Activated naive CD4-positive, alpha-beta T cell treated with anti-CD3 and anti-CD28 coated beads for 36 hours (primary cell): Measurements from ENCODE around the gene TMTC1. TPM values are rescaled to one million over a fixed set of nuclear protein-coding genes. Genes with fewer than 3 reads are reported as not detected.

Experiments
- CTCF ChIA-PET: fragments of 350-600 bp; sonication (Branson Sonifier 250); formaldehyde crosslinking; loops from one replicate; lab custom pipeline; 2021; ENCODE audit warnings: antibody characterized with exemption; lab: Charles Lee
- DNase-seq: peaks from one replicate; pipeline ENCODE4 v3.0.0-alpha.2; 2020
- H3K27ac Mint-ChIP-seq: one replicate; pipeline ENCODE4 v1.8.0; 2021; ENCODE audit warnings: mild to moderate bottlenecking, mixed read lengths
- H3K27me3 Mint-ChIP-seq: one replicate; pipeline ENCODE4 v1.8.0; 2021; ENCODE audit warnings: low read depth, mixed read lengths
- H3K36me3 Mint-ChIP-seq: one replicate; pipeline ENCODE4 v1.8.0; 2021; ENCODE audit warnings: low read depth, mixed read lengths
- H3K4me1 Mint-ChIP-seq: one replicate; pipeline ENCODE4 v1.8.0; 2021; ENCODE audit warnings: low read depth, mixed read lengths
- H3K4me3 Mint-ChIP-seq: one replicate; pipeline ENCODE4 v1.8.0; 2021; ENCODE audit warnings: mild to moderate bottlenecking, moderate library complexity, mixed read lengths
- H3K9me3 Mint-ChIP-seq: one replicate; pipeline ENCODE4 v1.8.0; 2021; ENCODE audit warnings: mixed read lengths
- intact Hi-C: fragments of 100-400 bp; cut with micrococcal nuclease; formaldehyde crosslinking; loops from one replicate; pipeline ENCODE4 v1.15.1; 2023
- total RNA-seq, 2 experiments: library from RNA; stranded (reverse); gene quantifications; one replicate each; pipeline ENCODE4 v1.2.3, GENCODE V29; 2021

TMTC1 gene
- total RNA-seq, 2 experiments from 2014 or later = not detected

DNA sequence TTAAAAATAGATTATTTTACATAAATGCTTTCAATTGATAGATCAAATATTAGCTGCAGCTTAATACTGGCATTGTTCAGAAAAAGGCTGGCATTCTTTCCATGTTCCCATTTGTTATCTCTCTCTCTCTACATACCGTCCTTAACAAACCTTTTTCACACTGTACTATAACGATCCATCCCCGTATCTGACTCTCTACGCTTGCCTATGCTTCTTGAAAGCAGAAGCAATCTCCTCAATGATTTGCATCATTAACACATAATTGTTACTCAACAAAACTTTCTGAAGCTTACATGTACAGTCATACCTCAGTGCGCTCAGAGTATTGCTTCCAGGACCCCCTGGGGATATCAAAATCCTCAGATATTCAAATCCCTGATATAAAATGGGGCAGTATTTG, 89.7 kb downstream of the TMTC1 start:
- DNase-seq = no peak
- Mint-ChIP-seq H3K4me1 (no peaks in the 10 kb centered on the region), H3K9me3 (no peaks in the 10 kb centered on the region), H3K27ac (no peak overlapping the region), H3K4me3 (no peak overlapping the region), H3K27me3 (peaks cover 2% of the 10 kb centered on the region), H3K36me3 (no peaks in the 10 kb centered on the region)
- intact Hi-C loops = no loop called here
- CTCF ChIA-PET = no interaction called here

DNA sequence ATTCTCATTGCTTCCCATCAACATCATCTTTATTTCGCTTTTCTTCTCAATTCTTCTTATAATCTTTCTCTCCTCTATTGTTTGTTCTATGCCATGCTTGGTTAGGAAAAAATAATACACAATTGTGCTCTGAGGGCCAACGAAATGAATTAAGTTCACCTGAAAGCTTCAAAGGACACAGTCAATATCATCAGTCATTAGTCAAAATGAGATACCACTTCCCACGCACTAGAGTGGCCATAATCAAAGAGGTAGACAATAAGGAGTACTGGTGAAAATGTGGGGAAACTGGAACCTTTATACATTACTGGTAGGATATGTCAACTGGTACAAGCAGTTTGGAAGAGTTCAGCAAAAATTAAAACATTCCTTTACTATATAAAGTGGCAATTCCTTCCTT, 91.5 kb downstream of the TMTC1 start:
- no peaks in the 10 kb centered on the region for H3K9me3 Mint-ChIP-seq
- H3K4me3 Mint-ChIP-seq = no peak overlapping the region
- CTCF ChIA-PET = interaction anchor here (0.6 kb wide), 1 partner anchor 59 kb away, joined by 3 read pairs; no protein-coding TSS in a partner anchor
- H3K4me1 Mint-ChIP-seq = no peaks in the 10 kb centered on the region
- H3K27ac Mint-ChIP-seq = no peak overlapping the region
- H3K36me3 Mint-ChIP-seq = no peaks in the 10 kb centered on the region
- peaks cover 4% of the 10 kb centered on the region for H3K27me3 Mint-ChIP-seq
- intact Hi-C loops = no loop called here
- DNase-seq = no peak

- intact Hi-C loops = no loop called here
- Mint-ChIP-seq H3K4me3 (no peak overlapping the region), H3K9me3 (no peaks in the 10 kb centered on the region), H3K36me3 (no peaks in the 10 kb centered on the region), H3K4me1 (no peaks in the 10 kb centered on the region), H3K27ac (no peak overlapping the region), H3K27me3 (peaks cover 6% of the 10 kb centered on the region)
- no peak for DNase-seq
- CTCF ChIA-PET = interaction anchor here (0.6 kb wide), 1 partner anchor 59 kb away, joined by 3 read pairs; no protein-coding TSS in a partner anchor
Observed at GRCh38 chr12:29691161-29691854, 92.4 kb downstream of the TMTC1 start.

DNA sequence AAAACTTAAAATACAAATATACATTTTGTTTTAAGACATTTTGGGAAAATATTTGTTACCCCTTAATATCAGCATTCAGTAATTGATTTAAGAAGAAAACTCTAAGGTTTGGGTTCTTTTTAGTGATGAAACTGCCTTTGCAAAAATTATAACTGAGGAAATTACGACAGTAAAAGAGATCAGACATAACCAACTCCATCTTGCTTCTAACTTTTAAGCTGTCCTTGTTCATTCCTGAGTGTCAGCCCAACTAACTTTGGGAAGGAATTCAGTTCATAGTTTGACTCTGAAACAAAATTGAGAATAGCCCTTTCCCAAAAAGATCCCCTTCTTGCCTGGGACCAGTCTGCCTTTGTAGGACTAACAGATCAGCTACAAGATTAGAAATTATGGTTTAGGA, 93.0 kb downstream of the TMTC1 start:
- no peak overlapping the region for H3K27ac Mint-ChIP-seq
- peaks cover 6% of the 10 kb centered on the region for H3K27me3 Mint-ChIP-seq
- H3K36me3 Mint-ChIP-seq = no peaks in the 10 kb centered on the region
- CTCF ChIA-PET = no interaction called here
- H3K4me1 Mint-ChIP-seq = no peaks in the 10 kb centered on the region
- intact Hi-C loops = no loop called here
- H3K4me3 Mint-ChIP-seq = no peak overlapping the region
- no peaks in the 10 kb centered on the region for H3K9me3 Mint-ChIP-seq
- DNase-seq = no peak

- H3K4me3 Mint-ChIP-seq = no peak overlapping the region
- H3K4me1 Mint-ChIP-seq = no peaks in the 10 kb centered on the region
- CTCF ChIA-PET = no interaction called here
- H3K27ac Mint-ChIP-seq = no peak overlapping the region
- H3K27me3 Mint-ChIP-seq = peaks cover 8% of the 10 kb centered on the region
- H3K9me3 Mint-ChIP-seq = no peaks in the 10 kb centered on the region
- no peak for DNase-seq
- no peaks in the 10 kb centered on the region for H3K36me3 Mint-ChIP-seq
- intact Hi-C loops = no loop called here
Observed at GRCh38 chr12:29688914-29689313, 94.8 kb downstream of the TMTC1 start.

- intact Hi-C loops = no loop called here
- Mint-ChIP-seq H3K4me1 (no peaks in the 10 kb centered on the region), H3K36me3 (no peaks in the 10 kb centered on the region), H3K4me3 (no peak overlapping the region), H3K27me3 (peaks cover 6% of the 10 kb centered on the region), H3K27ac (no peak overlapping the region), H3K9me3 (no peaks in the 10 kb centered on the region)
- no peak for DNase-seq
- CTCF ChIA-PET = no interaction called here
Observed at GRCh38 chr12:29682088-29682487, 101.7 kb downstream of the TMTC1 start.

DNA sequence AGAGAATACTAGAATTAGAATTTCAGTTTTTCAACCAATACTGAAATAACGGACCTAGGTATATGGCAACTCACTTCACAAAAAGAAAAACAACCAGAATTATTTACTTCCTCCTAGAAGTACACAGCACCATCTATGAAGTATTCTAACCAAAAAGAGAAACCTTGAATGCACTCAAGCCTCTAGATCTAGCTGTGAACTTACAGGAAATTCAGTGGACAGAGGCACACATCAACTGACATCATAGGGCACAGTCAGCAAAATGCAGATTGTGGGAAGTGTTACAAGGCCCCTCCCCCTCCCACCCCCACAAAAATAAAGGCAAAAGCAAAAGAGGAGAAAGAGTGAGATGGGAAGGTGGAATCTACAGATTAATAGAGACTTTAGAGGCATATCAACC, 102.4 kb downstream of the TMTC1 start:
- no peak overlapping the region for H3K27ac Mint-ChIP-seq
- no peaks in the 10 kb centered on the region for H3K36me3 Mint-ChIP-seq
- no peaks in the 10 kb centered on the region for H3K9me3 Mint-ChIP-seq
- H3K27me3 Mint-ChIP-seq = peaks cover 4% of the 10 kb centered on the region
- H3K4me1 Mint-ChIP-seq = no peaks in the 10 kb centered on the region
- intact Hi-C loops = no loop called here
- CTCF ChIA-PET = no interaction called here
- no peak overlapping the region for H3K4me3 Mint-ChIP-seq
- no peak for DNase-seq

- intact Hi-C loops = no loop called here
- H3K27ac Mint-ChIP-seq = no peak overlapping the region
- CTCF ChIA-PET = no interaction called here
- H3K4me1 Mint-ChIP-seq = no peaks in the 10 kb centered on the region
- no peaks in the 10 kb centered on the region for H3K9me3 Mint-ChIP-seq
- H3K36me3 Mint-ChIP-seq = no peaks in the 10 kb centered on the region
- peaks cover 4% of the 10 kb centered on the region for H3K27me3 Mint-ChIP-seq
- no peak overlapping the region for H3K4me3 Mint-ChIP-seq
- no peak for DNase-seq
Observed at GRCh38 chr12:29676676-29677075, 107.1 kb downstream of the TMTC1 start.

- H3K36me3 Mint-ChIP-seq = no peaks in the 10 kb centered on the region
- no peaks in the 10 kb centered on the region for H3K4me1 Mint-ChIP-seq
- H3K9me3 Mint-ChIP-seq = no peaks in the 10 kb centered on the region
- no peak overlapping the region for H3K27ac Mint-ChIP-seq
- no peak overlapping the region for H3K4me3 Mint-ChIP-seq
- intact Hi-C loops = no loop called here
- no peak for DNase-seq
- CTCF ChIA-PET = no interaction called here
- peaks cover 4% of the 10 kb centered on the region for H3K27me3 Mint-ChIP-seq
Observed at GRCh38 chr12:29674463-29674862, 109.3 kb downstream of the TMTC1 start.

DNA sequence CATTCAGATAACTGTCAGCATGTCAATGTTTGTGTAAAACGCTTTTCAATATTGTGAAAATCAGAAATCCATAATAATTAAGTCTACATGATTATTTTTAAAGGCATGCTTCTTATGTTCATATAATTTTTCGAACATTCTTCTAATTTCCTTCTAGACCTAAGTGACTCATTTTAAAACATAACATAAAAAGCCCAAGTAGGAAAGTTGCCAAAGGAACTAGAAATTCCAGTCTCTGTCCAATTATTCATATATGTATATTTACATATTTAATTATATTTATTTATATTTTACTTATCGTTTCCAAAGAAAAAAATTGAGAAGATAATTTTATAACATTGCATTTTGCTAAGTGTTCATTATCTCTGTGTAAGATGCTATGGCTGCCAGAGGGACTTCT, 110.4 kb downstream of the TMTC1 start:
- Mint-ChIP-seq H3K9me3 (no peaks in the 10 kb centered on the region), H3K4me3 (no peak overlapping the region), H3K27me3 (peaks cover 4% of the 10 kb centered on the region), H3K4me1 (no peaks in the 10 kb centered on the region), H3K36me3 (no peaks in the 10 kb centered on the region), H3K27ac (no peak overlapping the region)
- CTCF ChIA-PET = no interaction called here
- intact Hi-C loops = no loop called here
- no peak for DNase-seq

DNA sequence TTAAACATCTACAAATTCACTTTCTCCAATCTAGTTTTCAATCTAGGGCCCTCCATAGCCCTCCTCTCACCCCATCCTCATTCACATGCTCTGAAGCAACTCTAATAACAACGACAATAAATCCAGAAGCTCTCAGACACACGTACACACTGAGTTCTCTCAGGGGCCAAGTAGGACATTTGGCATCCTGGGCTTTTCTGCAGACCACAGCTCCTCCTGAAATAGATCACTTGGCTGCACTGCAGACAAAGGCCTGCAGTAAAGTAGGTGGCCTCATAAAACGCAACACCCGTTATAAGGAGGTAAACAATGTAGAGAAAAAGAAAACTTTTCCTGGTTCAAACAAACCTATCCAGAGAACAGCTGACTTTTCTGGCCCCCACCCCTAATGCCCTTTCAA, 111.2 kb downstream of the TMTC1 start:
- Mint-ChIP-seq H3K4me3 (no peak overlapping the region), H3K27me3 (peaks cover 4% of the 10 kb centered on the region), H3K36me3 (no peaks in the 10 kb centered on the region), H3K27ac (no peak overlapping the region), H3K4me1 (no peaks in the 10 kb centered on the region), H3K9me3 (no peaks in the 10 kb centered on the region)
- CTCF ChIA-PET = no interaction called here
- DNase-seq = no peak
- intact Hi-C loops = no loop called here

- CTCF ChIA-PET = no interaction called here
- peaks cover 2% of the 10 kb centered on the region for H3K27me3 Mint-ChIP-seq
Observed at GRCh38 chr12:29671742-29672141, 112.0 kb downstream of the TMTC1 start.

DNA sequence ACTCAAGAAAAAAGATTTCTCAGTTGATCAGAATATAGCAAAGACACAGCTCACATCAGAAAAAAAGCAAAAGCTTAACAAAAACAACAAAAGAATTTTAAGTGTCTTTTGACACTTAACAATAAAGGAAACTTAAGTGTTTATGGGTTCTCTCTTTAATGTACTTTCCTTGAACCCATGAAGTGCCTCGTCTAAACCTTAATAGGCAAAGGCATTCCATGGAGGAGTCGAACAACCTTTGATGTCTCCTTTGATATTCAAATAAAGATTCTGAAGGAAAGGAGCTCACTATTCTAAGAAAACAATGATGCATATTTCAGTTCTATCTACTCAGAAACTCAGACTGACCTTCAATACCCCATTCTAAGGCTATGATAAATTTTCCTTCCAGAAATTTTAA, 116.7 kb downstream of the TMTC1 start:
- Mint-ChIP-seq H3K9me3 (no peaks in the 10 kb centered on the region), H3K27me3 (no peaks in the 10 kb centered on the region), H3K36me3 (no peaks in the 10 kb centered on the region), H3K4me1 (no peaks in the 10 kb centered on the region), H3K27ac (no peak overlapping the region), H3K4me3 (no peak overlapping the region)
- no peak for DNase-seq
- intact Hi-C loops = no loop called here
- CTCF ChIA-PET = no interaction called here

More at GRCh38 chr12:29671742-29672141, 112.0 kb downstream of the TMTC1 start:
- intact Hi-C loops = no loop called here
- no peak for DNase-seq
- Mint-ChIP-seq H3K27ac (no peak overlapping the region), H3K4me3 (no peak overlapping the region), H3K9me3 (no peaks in the 10 kb centered on the region), H3K4me1 (no peaks in the 10 kb centered on the region), H3K36me3 (no peaks in the 10 kb centered on the region)
